Suprapubic skin (tissue), 4 donors: Measurements from ENCODE around the gene IL2RA. TPM values are rescaled to one million over a fixed set of nuclear protein-coding genes. Genes with fewer than 3 reads are reported as not detected.

Experiments
- DNase-seq, 2 donors: peaks; one replicate each; pipeline ENCODE4 v3.0.0-alpha.2; 2019; ENCODE audit warnings: low spot score in 2 of 2
- H3K27ac ChIP-seq: fragments of 200-600 bp; sonication (generic); one replicate; pipeline ENCODE4 v1.5.1; 2019
- H3K27me3 ChIP-seq: fragments of 200-600 bp; sonication (generic); one replicate; pipeline ENCODE4 v1.5.1; 2019
- H3K36me3 ChIP-seq: fragments of 200-600 bp; sonication (generic); one replicate; pipeline ENCODE4 v1.5.1; 2019
- H3K4me1 ChIP-seq: fragments of 200-600 bp; sonication (generic); one replicate; pipeline ENCODE4 v1.5.1; 2019
- H3K4me3 ChIP-seq: fragments of 200-600 bp; sonication (generic); one replicate; pipeline ENCODE4 v1.5.1; 2019; ENCODE audit warnings: mild to moderate bottlenecking
- H3K9me3 ChIP-seq: fragments of 200-600 bp; sonication (generic); one replicate; pipeline ENCODE4 v1.5.1; 2019
- EP300 ChIP-seq: sonication (generic); formaldehyde crosslinking; IDR thresholded peaks from one replicate; pipeline ENCODE4 v1.6.1; 2017; ENCODE audit warnings: antibody characterized with exemption
- POLR2A ChIP-seq, 2 donors: fragments of 450-650 bp; IDR thresholded peaks; one replicate each; pipeline ENCODE4 v1.6.1; 2017; ENCODE audit warnings: antibody characterized with exemption in 2 of 2, mild to moderate bottlenecking in 2 of 2, moderate library complexity in 2 of 2
- POLR2AphosphoS5 ChIP-seq, 3 donors: sonication (generic); formaldehyde crosslinking; IDR thresholded peaks; one replicate each; pipeline ENCODE4 v1.6.1; 2017; ENCODE audit warnings: antibody characterized with exemption in 3 of 3
- WGBS: methylation state at CpG from one replicate; pipeline ENCODE4 v1.1.5; 2018; 5-methylcytosine and 5-hydroxymethylcytosine counted together
- total RNA-seq, 4 donors: library from RNA; depleted of rRNA; stranded (reverse); fragments of >200 nt; gene quantifications; one replicate each; pipeline ENCODE4 v1.1.0, GENCODE V29; 2016
- TF ChIP-seq, protein P1 (sequence below), 2 donors: fragments of 200-600 bp in 1 of 2; fragments of 450-650 bp in 1 of 2; sonication (generic) in 1 of 2; IDR thresholded peaks; one replicate each; pipeline ENCODE4 v1.5.1; 2016 to 2019; ENCODE audit warnings: antibody characterized with exemption in 2 of 2, mild to moderate bottlenecking in 1 of 2, moderate library complexity in 1 of 2

IL2RA gene
- total RNA-seq, 4 donors from 2014 or later = 0.21 to 0.70 TPM; not detected in 2

DNA sequence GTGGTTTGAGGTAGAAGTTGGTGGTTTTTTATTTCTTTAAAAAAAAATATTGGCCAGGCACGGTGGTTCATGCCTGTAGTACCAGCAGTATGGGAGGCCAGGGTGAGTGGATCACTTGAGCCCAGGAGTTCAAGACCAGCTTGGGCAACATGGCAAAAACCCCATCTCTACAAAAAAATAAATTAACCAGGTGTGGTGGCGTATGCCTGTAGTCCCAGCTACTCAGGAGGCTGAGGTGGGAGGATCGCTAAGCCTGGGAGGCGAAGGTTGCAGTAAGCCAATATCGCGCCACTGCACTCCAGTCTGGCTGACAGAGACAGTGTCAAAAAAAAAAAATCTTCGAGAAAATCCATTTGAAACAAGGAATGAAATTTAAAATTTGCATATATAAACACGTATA, 1.1 kb downstream of the IL2RA start:
- TF ChIP-seq POLR2AphosphoS5 (IDR thresholded peaks at IDR 0.05) (no peak), EP300 (no peak), POLR2A (IDR thresholded peaks at IDR 0.05) (no peak)
- TF ChIP-seq, protein P1, sequence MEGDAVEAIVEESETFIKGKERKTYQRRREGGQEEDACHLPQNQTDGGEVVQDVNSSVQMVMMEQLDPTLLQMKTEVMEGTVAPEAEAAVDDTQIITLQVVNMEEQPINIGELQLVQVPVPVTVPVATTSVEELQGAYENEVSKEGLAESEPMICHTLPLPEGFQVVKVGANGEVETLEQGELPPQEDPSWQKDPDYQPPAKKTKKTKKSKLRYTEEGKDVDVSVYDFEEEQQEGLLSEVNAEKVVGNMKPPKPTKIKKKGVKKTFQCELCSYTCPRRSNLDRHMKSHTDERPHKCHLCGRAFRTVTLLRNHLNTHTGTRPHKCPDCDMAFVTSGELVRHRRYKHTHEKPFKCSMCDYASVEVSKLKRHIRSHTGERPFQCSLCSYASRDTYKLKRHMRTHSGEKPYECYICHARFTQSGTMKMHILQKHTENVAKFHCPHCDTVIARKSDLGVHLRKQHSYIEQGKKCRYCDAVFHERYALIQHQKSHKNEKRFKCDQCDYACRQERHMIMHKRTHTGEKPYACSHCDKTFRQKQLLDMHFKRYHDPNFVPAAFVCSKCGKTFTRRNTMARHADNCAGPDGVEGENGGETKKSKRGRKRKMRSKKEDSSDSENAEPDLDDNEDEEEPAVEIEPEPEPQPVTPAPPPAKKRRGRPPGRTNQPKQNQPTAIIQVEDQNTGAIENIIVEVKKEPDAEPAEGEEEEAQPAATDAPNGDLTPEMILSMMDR (IDR thresholded peaks at IDR 0.05) = no peak
- Histone ChIP-seq H3K9me3 (no peaks in the 10 kb centered on the region), H3K4me3 (peak overlapping the region; percentile 8), H3K27ac (no peak overlapping the region), H3K36me3 (no peaks in the 10 kb centered on the region), H3K27me3 (no peaks in the 10 kb centered on the region), H3K4me1 (peaks cover 4% of the 10 kb centered on the region)
- 90% methylated on average over 8 of the region's 8 CpGs for WGBS
- peak in 1 of 2 donors; percentile 35 for DNase-seq

DNA sequence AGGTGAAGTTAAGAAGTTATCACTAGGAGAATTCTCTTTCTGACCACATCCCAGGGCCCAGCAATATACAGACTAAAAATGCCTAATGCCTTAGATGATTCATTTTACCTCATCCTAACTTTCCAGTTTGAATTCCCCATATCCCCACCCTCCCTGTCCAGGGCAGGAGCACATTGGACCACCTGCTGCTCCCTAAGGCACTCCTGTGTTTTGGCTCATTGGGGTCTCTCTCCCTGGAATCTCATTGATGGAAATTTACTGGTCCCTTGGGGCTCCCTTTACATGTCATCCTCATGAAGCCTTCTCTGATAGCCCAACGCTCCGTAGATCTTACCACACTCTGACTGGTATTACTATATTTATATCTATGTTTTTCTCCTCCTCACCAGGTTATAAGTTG, 2.7 kb downstream of the IL2RA start:
- TF ChIP-seq, protein P1 (IDR thresholded peaks at IDR 0.05) = no peak
- TF ChIP-seq POLR2AphosphoS5 (IDR thresholded peaks at IDR 0.05) (no peak), POLR2A (IDR thresholded peaks at IDR 0.05) (no peak), EP300 (no peak)
- no peaks in the 10 kb centered on the region for H3K27me3 ChIP-seq
- no peak overlapping the region for H3K27ac ChIP-seq
- H3K9me3 ChIP-seq = no peaks in the 10 kb centered on the region
- no peaks in the 10 kb centered on the region for H3K36me3 ChIP-seq
- peak; percentile 7 to 48 for DNase-seq
- 91% methylated on average over 2 of the region's 2 CpGs for WGBS
- H3K4me3 ChIP-seq = no peak overlapping the region
- peaks cover 4% of the 10 kb centered on the region for H3K4me1 ChIP-seq

DNA sequence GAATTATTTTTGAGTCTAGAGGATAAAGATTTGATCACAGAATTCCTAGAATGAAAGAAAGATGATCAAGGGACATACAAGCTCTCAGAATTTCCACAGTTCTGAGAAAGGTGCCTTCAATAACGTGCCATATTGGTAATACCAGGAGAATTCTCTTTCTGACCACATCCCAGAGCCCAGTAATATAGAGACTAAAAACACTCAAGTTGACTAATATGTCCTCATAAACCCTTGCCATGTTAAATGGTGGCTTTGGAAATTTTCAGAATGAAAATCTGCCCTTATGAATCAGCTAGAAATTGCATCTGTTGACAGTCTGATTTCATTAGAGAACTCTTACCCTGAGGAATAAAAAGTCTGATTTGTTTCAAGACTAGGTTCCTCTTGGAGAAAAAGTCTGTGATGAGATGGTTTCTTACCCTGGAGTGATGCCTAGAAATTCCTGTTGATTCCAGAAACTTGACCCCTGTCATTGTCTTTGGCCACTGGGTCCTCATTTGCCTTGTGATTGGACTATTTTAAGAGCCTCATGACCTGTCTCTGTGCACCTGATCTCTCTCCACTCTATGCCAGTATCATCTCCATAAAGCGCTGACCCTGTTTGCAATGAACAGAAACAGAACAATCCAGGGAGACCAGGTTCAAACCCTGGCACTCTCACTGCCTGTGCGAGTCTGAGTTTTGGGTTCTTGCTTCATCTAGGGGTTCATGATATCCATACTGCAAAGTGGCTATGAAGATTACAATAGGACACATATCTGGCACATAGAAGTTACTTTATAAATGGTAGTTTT, 3.3 kb downstream of the IL2RA start:
- H3K4me1 ChIP-seq = peaks cover 5% of the 10 kb centered on the region
- H3K4me3 ChIP-seq = no peak overlapping the region
- no peaks in the 10 kb centered on the region for H3K9me3 ChIP-seq
- H3K27ac ChIP-seq = no peak overlapping the region
- peak in 1 of 2 donors; percentile 26 for DNase-seq
- WGBS = 95% methylated on average over 3 of the region's 3 CpGs
- TF ChIP-seq EP300 (no peak), POLR2A (IDR thresholded peaks at IDR 0.05) (no peak), POLR2AphosphoS5 (IDR thresholded peaks at IDR 0.05) (no peak)
- TF ChIP-seq, protein P1 (IDR thresholded peaks at IDR 0.05) = no peak
- no peaks in the 10 kb centered on the region for H3K27me3 ChIP-seq
- no peaks in the 10 kb centered on the region for H3K36me3 ChIP-seq

DNA sequence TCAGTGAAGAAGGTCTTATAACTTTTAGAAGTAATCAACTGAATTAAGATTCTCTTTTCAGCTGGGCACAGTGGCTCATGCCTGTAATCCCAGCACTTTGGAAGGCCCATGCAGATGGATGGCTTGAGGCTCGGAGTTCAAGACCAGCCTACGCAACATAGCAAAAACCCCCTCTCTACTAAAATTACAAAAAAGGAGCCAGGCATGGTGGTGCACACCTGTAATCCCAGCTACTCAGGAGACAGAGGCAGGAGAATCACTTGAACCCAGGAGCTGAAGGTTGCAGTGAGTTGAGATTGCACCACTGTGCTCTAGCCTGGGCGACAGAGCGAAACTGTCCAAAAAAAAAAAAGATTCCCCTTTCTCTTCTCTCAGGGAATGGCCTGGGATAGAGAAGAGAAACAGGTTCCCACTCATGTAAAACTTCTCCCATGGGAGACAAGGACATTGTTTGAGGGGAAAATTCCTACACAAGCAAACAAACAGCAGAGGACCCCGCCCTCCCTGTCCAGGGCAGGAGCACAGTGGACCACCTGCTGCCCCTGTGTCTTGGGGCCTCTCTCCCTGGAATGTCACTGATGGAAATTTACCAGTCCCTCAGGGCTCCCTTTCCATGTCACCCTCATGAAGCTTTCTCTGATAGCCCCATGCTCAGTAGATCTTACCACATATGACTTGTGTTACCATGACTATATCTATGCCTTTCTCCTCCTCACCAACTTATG, 5.6 kb downstream of the IL2RA start:
- Histone ChIP-seq H3K27ac (no peak overlapping the region), H3K36me3 (no peaks in the 10 kb centered on the region), H3K4me1 (peaks cover 24% of the 10 kb centered on the region), H3K4me3 (no peak overlapping the region), H3K9me3 (no peaks in the 10 kb centered on the region), H3K27me3 (no peaks in the 10 kb centered on the region)
- DNase-seq = no peak
- TF ChIP-seq EP300 = no peak
- TF ChIP-seq POLR2AphosphoS5 (IDR thresholded peaks at IDR 0.05) = no peak
- TF ChIP-seq, protein P1 (IDR thresholded peaks at IDR 0.05) = no peak
- no peak for TF ChIP-seq POLR2A (IDR thresholded peaks at IDR 0.05)
- 84% methylated on average over 5 of the region's 5 CpGs for WGBS

DNA sequence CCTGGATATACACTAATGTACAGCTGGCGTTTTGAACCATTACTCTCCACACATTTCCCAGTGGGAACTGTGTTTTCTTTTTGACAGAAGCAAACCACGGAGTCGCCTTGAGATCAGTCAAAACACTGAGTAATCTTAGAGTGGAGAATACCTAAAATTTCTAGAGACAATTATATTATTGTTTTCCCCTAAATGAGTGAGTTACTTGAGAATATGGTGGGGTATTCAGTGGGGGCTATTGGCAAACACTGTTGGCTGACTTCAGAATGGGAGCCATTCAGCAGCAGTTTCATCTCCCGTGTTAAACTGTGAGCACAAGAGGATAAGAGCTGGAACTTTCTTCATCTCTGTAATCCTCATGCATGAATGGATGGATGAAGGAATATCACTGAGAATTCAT, 6.2 kb downstream of the IL2RA start:
- Histone ChIP-seq H3K4me3 (no peak overlapping the region), H3K27ac (no peak overlapping the region), H3K4me1 (peaks cover 24% of the 10 kb centered on the region), H3K36me3 (no peaks in the 10 kb centered on the region), H3K27me3 (no peaks in the 10 kb centered on the region), H3K9me3 (no peaks in the 10 kb centered on the region)
- TF ChIP-seq POLR2A (IDR thresholded peaks at IDR 0.05) = no peak
- TF ChIP-seq POLR2AphosphoS5 (IDR thresholded peaks at IDR 0.05) = no peak
- TF ChIP-seq, protein P1 (IDR thresholded peaks at IDR 0.05) = no peak
- no peak for TF ChIP-seq EP300
- WGBS = 82% methylated on average over 4 of the region's 4 CpGs
- DNase-seq = no peak
